Type B pancreatic cell (in vitro differentiated cells): ENCODE results near the gene GGT1. TPM values are rescaled to one million over a fixed set of nuclear protein-coding genes. Genes with fewer than 3 reads are reported as not detected.
A peak's percentile ranks its signal among the peaks of the same experiment; 100 is the strongest.

ENCODE experiments used
- DNase-seq: peaks from one replicate; pipeline ENCODE4 v3.0.0; 2021; ENCODE audit warnings: mixed read lengths; ENCODE audit not compliant: unreplicated experiment; ENCODE audit errors: extremely low spot score
- H3K27ac Mint-ChIP-seq: 2 replicates; pipeline ENCODE4 v1.8.0; 2021; ENCODE audit warnings: mild to moderate bottlenecking, mixed read lengths
- H3K27me3 Mint-ChIP-seq: 2 replicates; pipeline ENCODE4 v1.8.0; 2021; ENCODE audit warnings: mixed read lengths
- H3K36me3 Mint-ChIP-seq: 2 replicates; pipeline ENCODE4 v1.8.0; 2021; ENCODE audit warnings: mixed read lengths
- H3K4me1 Mint-ChIP-seq: one replicate; pipeline ENCODE4 v1.8.0; 2021; ENCODE audit warnings: mixed read lengths; ENCODE audit not compliant: unreplicated experiment
- H3K4me3 Mint-ChIP-seq: 2 replicates; pipeline ENCODE4 v1.8.0; 2021; ENCODE audit warnings: mild to moderate bottlenecking, mixed read lengths
- H3K9me3 Mint-ChIP-seq: 2 replicates; pipeline ENCODE4 v1.8.0; 2021; ENCODE audit warnings: mixed read lengths
- total RNA-seq: library from RNA; stranded (reverse); gene quantifications from 2 replicates; pipeline ENCODE4 v1.2.1, GENCODE V29; 2021; ENCODE audit warnings: low replicate concordance
- TF ChIP-seq, protein P1 (sequence below): fragments of 200-600 bp; sonication (generic); conservative IDR thresholded peaks from 2 replicates; pipeline ENCODE4 v1.5.0; 2021; ENCODE audit warnings: antibody characterized with exemption, mild to moderate bottlenecking

Gene GGT1
- total RNA-seq, 1 donor from 2014 or later: 4.2 TPM

DNA sequence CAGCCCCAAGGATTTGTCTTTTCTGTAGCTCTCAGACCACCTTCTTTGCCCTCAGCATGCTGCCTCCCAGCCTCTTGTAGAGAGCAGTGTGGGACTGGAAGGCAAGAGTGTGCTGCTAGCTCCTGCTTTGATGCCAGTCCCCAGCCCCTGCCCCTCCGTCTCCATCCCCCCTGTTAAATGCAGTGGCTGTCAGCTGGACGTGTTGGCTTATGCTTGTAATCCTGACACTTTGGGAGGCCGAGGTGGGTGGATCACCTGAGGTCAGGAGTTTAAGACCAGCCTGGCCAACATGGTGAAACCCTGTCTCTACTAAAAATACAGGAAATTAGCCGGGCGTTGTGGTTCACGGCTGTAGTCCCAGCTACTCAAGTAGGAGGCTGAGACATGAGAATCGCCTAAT lies 31.7 kb upstream of the GGT1 start:
- Mint-ChIP-seq H3K36me3 (peaks cover 40% of the 10 kb centered on the region), H3K27me3 (no peaks in the 10 kb centered on the region), H3K4me1 (peaks cover 7% of the 10 kb centered on the region), H3K9me3 (no peaks in the 10 kb centered on the region), H3K27ac (no peak overlapping the region), H3K4me3 (no peak overlapping the region)
- DNase-seq: no peak
- TF ChIP-seq, protein P1, sequence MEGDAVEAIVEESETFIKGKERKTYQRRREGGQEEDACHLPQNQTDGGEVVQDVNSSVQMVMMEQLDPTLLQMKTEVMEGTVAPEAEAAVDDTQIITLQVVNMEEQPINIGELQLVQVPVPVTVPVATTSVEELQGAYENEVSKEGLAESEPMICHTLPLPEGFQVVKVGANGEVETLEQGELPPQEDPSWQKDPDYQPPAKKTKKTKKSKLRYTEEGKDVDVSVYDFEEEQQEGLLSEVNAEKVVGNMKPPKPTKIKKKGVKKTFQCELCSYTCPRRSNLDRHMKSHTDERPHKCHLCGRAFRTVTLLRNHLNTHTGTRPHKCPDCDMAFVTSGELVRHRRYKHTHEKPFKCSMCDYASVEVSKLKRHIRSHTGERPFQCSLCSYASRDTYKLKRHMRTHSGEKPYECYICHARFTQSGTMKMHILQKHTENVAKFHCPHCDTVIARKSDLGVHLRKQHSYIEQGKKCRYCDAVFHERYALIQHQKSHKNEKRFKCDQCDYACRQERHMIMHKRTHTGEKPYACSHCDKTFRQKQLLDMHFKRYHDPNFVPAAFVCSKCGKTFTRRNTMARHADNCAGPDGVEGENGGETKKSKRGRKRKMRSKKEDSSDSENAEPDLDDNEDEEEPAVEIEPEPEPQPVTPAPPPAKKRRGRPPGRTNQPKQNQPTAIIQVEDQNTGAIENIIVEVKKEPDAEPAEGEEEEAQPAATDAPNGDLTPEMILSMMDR: no peak

DNA sequence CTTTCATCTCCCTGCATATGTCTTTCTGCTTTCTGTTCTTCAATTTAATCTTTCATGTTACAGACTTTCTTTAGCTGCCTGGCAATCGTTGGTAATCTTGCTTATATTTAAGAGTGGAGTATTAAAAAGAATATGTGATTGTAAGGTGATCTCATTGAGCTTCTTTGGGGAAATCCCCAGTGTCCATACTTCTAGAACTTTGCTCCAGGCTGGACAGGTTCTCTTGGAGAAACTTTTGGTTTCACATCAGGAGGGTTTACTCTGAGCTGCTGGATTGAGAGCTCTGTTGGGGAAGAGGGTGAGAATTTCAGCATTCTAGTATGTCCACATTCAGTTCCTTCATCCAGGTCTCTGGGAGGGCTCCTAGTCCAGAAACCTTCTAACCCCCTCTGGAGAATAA lies 26.2 kb upstream of the GGT1 start:
- Mint-ChIP-seq H3K36me3 (peaks cover 30% of the 10 kb centered on the region), H3K4me3 (no peak overlapping the region), H3K9me3 (no peaks in the 10 kb centered on the region), H3K27me3 (no peaks in the 10 kb centered on the region), H3K27ac (peak overlapping the region; percentile 4), H3K4me1 (peaks cover 10% of the 10 kb centered on the region)
- TF ChIP-seq, protein P1: no peak
- DNase-seq: no peak

DNA sequence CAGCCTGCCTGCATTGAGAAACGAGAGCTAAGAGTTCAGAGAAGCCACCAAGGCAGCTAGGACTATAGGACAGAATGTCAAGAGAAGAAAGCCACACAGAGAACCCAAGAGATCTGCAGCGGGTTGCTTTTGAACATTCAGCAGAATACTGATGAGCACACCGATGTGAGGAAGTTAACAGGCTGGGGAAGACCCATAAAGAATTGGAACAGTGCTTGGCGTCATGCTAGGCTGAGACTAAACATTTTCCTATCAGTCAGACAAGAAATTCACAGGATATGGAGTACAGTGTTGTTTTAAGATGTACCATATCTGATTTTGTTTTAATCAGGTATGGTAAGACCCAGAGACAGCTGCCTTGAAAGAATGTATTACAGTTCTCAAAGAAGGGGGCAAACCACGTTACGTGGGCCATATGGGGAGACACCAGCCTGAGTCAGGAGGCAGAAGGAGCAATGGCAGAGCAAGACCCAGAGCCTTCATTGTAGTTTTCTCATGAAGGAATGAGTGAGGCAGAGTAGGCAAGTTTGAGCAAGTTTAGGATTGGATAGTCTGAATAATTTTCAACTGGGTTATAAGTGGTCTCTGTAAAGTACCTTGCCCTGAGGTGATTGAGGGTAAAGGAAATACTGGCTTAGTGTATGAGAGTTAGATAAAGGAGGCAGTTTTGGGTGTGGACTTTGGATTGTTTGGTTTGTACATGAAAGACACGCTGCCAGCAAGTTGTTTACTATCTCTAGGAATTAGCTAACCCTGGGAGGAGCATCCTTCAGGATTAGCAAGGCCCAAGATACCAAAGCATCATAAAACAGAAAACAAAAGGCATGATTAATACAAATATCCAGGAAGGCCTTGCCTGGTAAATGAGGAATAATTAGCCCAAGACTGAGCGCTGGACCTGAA lies 24.4 kb upstream of the GGT1 start:
- peak overlapping the region; percentile 66 for H3K27ac Mint-ChIP-seq
- no peak overlapping the region for H3K4me3 Mint-ChIP-seq

DNA sequence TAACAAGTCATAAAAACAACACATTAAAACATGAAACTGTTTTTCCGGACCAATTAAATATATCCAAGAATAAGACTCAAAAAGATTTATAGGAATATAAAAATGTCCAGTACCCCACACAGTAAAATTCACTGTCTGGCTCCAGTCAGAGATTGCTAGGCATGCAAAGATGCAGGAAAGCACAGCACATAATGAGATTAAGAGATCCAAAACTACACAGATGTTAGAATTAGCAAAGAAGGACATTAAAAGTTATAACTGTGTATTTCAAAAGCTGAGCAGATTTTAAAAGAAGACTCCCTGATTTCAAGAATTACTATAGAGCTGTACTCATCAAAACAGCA lies 23.8 kb upstream of the GGT1 start:
- Mint-ChIP-seq H3K36me3 (peaks cover 15% of the 10 kb centered on the region), H3K27ac (no peak overlapping the region), H3K4me3 (no peak overlapping the region), H3K9me3 (no peaks in the 10 kb centered on the region), H3K27me3 (no peaks in the 10 kb centered on the region), H3K4me1 (peaks cover 10% of the 10 kb centered on the region)
- TF ChIP-seq, protein P1: no peak
- DNase-seq: no peak

More for the DNA sequence above, 24.4 kb upstream of the GGT1 start:
- Mint-ChIP-seq H3K4me1 (peaks cover 10% of the 10 kb centered on the region), H3K36me3 (peaks cover 18% of the 10 kb centered on the region), H3K9me3 (no peaks in the 10 kb centered on the region), H3K27me3 (no peaks in the 10 kb centered on the region)
- TF ChIP-seq, protein P1: no peak
- no peak for DNase-seq

DNA sequence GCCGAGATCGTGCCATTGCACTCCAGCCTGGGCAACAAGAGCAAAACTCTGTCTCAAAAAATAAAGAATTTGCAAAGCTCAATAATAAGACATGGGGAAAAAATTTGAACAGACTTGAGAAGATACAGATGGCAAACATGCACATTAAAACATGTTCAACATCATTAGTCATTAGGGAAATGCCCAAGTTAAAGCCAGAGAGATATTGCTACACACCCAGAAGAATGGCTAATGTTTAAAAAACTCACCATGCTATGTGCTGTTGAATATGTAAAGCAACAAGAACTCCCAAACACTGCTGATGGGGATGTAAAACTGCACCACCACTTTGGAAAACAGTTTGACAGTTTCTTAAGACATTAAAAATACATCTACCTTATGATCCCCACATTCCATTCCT lies 22.7 kb upstream of the GGT1 start:
- H3K9me3 Mint-ChIP-seq: no peaks in the 10 kb centered on the region
- H3K4me3 Mint-ChIP-seq: no peak overlapping the region
- H3K36me3 Mint-ChIP-seq: peaks cover 5% of the 10 kb centered on the region
- H3K27ac Mint-ChIP-seq: no peak overlapping the region
- H3K27me3 Mint-ChIP-seq: no peaks in the 10 kb centered on the region
- TF ChIP-seq, protein P1: no peak
- DNase-seq: no peak
- H3K4me1 Mint-ChIP-seq: peaks cover 10% of the 10 kb centered on the region
